Natural killer cell (primary cell): ENCODE results near the gene CTTNBP2NL. TPM values are rescaled to one million over a fixed set of nuclear protein-coding genes. Genes with fewer than 3 reads are reported as not detected.
"Not testable (repeated sequence)": the region's sequence is repeated elsewhere in the genome, so short reads cannot be mapped to it uniquely, and the experiment has no call there.

Source experiments
- ATAC-seq, 3 donors: fragments of 150-1000 bp in 2 of 3; fragments of 200-7000 bp in 1 of 3; cut with Tn5 transposase; 1 replicate in 1 of 3; 2 replicates in 2 of 3; pipeline ENCODE4 v1.10.0; 2021; ENCODE audit warnings: mild to moderate bottlenecking in 2 of 3, moderate library complexity in 2 of 3
- DNase-seq, 2 donors: peaks; one replicate each; pipeline versions ENCODE4 v3.0.0 to v3.0.0-alpha.2; 2013 to 2021; ENCODE audit warnings: mixed read lengths in 1 of 2
- H3K27ac ChIP-seq: one replicate; pipeline ENCODE4 v1.5.1; 2013; ENCODE audit warnings: mild to moderate bottlenecking, low read length
- H3K27me3 ChIP-seq: one replicate; pipeline ENCODE4 v1.6.1; 2013; ENCODE audit warnings: low read length; ENCODE audit not compliant: control insufficient read depth, insufficient read depth
- H3K36me3 ChIP-seq: one replicate; pipeline ENCODE4 v1.6.1; 2013; ENCODE audit warnings: low read length; ENCODE audit not compliant: control insufficient read depth, insufficient read depth
- H3K4me1 ChIP-seq: one replicate; pipeline ENCODE4 v1.6.1; 2013; ENCODE audit warnings: low read length; ENCODE audit not compliant: control insufficient read depth, insufficient read depth
- H3K4me3 ChIP-seq: one replicate; pipeline ENCODE4 v1.5.1; 2013; ENCODE audit warnings: low read length
- H3K9me3 ChIP-seq: one replicate; pipeline ENCODE4 v1.6.1; 2013; ENCODE audit warnings: low read length; ENCODE audit not compliant: control insufficient read depth, insufficient read depth
- H3K27ac Mint-ChIP-seq, 2 donors: one replicate each; pipeline ENCODE4 v1.8.0; 2022; ENCODE audit warnings: mild to moderate bottlenecking in 2 of 2, mixed read lengths in 2 of 2, moderate library complexity in 1 of 2
- H3K27me3 Mint-ChIP-seq, 2 donors: one replicate each; pipeline ENCODE4 v1.8.0; 2022; ENCODE audit warnings: low read depth in 2 of 2, mixed read lengths in 2 of 2
- H3K36me3 Mint-ChIP-seq: one replicate; pipeline ENCODE4 v1.8.0; 2022; ENCODE audit warnings: mixed read lengths
- H3K4me1 Mint-ChIP-seq, 2 donors: one replicate each; pipeline ENCODE4 v1.8.0; 2022; ENCODE audit warnings: mixed read lengths in 2 of 2
- H3K4me3 Mint-ChIP-seq: one replicate; pipeline ENCODE4 v1.8.0; 2022; ENCODE audit warnings: mild to moderate bottlenecking, moderate library complexity, mixed read lengths
- H3K9me3 Mint-ChIP-seq, 2 donors: one replicate each; pipeline ENCODE4 v1.8.0; 2022; ENCODE audit warnings: mixed read lengths in 2 of 2
- WGBS: methylation state at CpG from one replicate; pipeline ENCODE4 v1.1.7; 2013; ENCODE audit warnings: missing lambda C conversion rate; ENCODE audit not compliant: insufficient coverage; 5-methylcytosine and 5-hydroxymethylcytosine counted together
- intact Hi-C: fragments of 100-400 bp; cut with micrococcal nuclease; formaldehyde crosslinking; loops from one replicate; pipeline ENCODE4 v1.14.2; 2022
- total RNA-seq, 4 donors: library from RNA; stranded (reverse); fragments of 120-200 nt in 1 of 4; gene quantifications; one replicate each; pipeline versions ENCODE4 v1.2.3 to v1.2.4, GENCODE V29; 2013 to 2022
- TF ChIP-seq, protein P1 (sequence below): fragments of 200-600 bp; IDR thresholded peaks from one replicate; pipeline ENCODE4 v1.8.0; 2022; ENCODE audit warnings: antibody characterized with exemption

CTTNBP2NL gene
- total RNA-seq, 3 donors from 2014 or later (not counting 1 experiment from before 2014, with no cell fraction given) = 0.07 to 0.94 (median 0.15) TPM

DNA sequence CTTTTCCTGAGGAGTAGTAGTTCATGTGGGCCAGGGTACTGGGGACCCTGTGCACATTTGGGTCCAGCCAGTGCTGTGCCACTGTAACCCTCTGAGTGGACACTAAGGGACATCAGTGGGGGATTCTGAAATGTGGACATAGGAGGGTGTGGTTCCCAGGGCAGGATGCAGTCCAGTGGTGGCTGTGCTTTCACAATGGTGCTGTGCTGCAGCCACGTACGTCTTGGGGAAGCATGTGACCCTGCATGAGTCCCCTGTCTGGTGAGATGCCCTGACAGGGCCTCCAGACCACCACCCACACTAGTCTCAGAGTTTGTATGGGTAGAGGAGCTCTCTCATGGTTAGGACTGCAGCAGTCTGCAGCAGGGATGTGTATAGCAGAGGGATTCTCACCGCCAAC is 75.0 kb downstream of the CTTNBP2NL start:
- Mint-ChIP-seq H3K36me3 (no peaks in the 10 kb centered on the region), H3K4me3 (no peak overlapping the region), H3K9me3 (no peaks in the 10 kb centered on the region), H3K27ac (no peak overlapping the region), H3K4me1 (peaks cover 7 to 9% of the 10 kb centered on the region in 2 donors), H3K27me3 (peaks cover 24 to 55% of the 10 kb centered on the region in 2 donors)
- intact Hi-C loops = no loop called here
- Histone ChIP-seq H3K27ac (no peak overlapping the region), H3K27me3 (no peaks in the 10 kb centered on the region), H3K4me3 (no peak overlapping the region), H3K9me3 (no peaks in the 10 kb centered on the region), H3K4me1 (peaks cover 8% of the 10 kb centered on the region), H3K36me3 (no peaks in the 10 kb centered on the region)
- TF ChIP-seq, protein P1, sequence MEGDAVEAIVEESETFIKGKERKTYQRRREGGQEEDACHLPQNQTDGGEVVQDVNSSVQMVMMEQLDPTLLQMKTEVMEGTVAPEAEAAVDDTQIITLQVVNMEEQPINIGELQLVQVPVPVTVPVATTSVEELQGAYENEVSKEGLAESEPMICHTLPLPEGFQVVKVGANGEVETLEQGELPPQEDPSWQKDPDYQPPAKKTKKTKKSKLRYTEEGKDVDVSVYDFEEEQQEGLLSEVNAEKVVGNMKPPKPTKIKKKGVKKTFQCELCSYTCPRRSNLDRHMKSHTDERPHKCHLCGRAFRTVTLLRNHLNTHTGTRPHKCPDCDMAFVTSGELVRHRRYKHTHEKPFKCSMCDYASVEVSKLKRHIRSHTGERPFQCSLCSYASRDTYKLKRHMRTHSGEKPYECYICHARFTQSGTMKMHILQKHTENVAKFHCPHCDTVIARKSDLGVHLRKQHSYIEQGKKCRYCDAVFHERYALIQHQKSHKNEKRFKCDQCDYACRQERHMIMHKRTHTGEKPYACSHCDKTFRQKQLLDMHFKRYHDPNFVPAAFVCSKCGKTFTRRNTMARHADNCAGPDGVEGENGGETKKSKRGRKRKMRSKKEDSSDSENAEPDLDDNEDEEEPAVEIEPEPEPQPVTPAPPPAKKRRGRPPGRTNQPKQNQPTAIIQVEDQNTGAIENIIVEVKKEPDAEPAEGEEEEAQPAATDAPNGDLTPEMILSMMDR = no peak
- DNase-seq (no peak), ATAC-seq (no peak)
- 68% methylated on average over 3 of the region's 3 CpGs for WGBS

DNA sequence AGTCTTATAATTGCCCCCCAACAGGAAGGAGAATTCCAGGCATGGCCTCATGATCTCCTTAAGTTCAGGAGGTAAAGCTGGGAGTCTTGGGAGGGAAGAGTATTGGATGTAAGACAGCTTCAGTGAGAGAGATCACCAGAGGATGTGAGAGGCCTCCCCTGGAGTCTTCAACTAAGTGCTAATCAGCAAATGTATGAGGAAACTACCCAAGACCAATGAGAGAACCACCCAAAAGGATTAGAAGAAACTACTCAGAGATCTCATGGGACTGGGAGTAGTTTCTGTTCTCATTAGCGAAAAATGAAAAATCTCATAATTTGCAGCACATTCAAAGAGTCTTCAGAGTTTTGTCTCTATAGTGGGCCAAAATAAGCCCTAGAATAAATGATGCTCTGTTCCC is 76.1 kb downstream of the CTTNBP2NL start:
- Histone ChIP-seq H3K27ac (no peak overlapping the region), H3K4me1 (peaks cover under 1% of the 10 kb centered on the region), H3K4me3 (no peak overlapping the region), H3K36me3 (no peaks in the 10 kb centered on the region), H3K27me3 (peaks cover 2% of the 10 kb centered on the region), H3K9me3 (peaks cover 8% of the 10 kb centered on the region)
- intact Hi-C loops = no loop called here
- DNase-seq (no peak), ATAC-seq (no peak)
- no peak overlapping the region for H3K27ac Mint-ChIP-seq
- no peaks in the 10 kb centered on the region for H3K4me1 Mint-ChIP-seq
- H3K9me3 Mint-ChIP-seq = peaks cover under 1 to 2% of the 10 kb centered on the region in 2 donors
- TF ChIP-seq, protein P1 = no peak
- WGBS = 71% methylated on average over 1 of the region's 1 CpG
- no peak overlapping the region for H3K4me3 Mint-ChIP-seq
- peaks cover 5% of the 10 kb centered on the region for H3K36me3 Mint-ChIP-seq
- peaks cover 21 to 51% of the 10 kb centered on the region in 2 donors for H3K27me3 Mint-ChIP-seq

DNA sequence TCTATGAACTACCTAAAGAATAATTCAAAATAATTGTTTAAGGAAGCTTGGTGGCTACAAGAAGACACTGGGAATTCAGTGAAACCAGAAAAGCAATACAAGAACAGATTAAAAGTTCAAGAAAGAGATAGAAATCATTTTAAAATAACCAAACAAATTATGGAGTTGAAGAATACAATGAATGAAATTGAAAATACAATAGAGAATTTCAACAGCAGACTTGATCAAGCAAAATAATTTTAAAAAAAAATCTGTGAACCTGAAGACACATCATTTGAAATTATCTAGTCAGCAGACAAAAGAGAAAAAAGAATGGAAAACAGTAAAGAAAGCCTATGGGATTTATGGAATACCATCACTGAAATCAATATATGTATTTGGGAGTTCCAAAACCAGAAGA is 81.5 kb downstream of the CTTNBP2NL start:
- Histone ChIP-seq H3K27me3 (peaks cover 3% of the 10 kb centered on the region), H3K27ac (no peak overlapping the region), H3K4me1 (no peaks in the 10 kb centered on the region), H3K9me3 (peaks cover 19% of the 10 kb centered on the region), H3K36me3 (no peaks in the 10 kb centered on the region), H3K4me3 (no peak overlapping the region)
- intact Hi-C loops = no loop called here
- Mint-ChIP-seq H3K4me1 (no peaks in the 10 kb centered on the region), H3K4me3 (no peak overlapping the region), H3K36me3 (peaks cover 17% of the 10 kb centered on the region), H3K9me3 (peaks cover 4 to 13% of the 10 kb centered on the region in 2 donors), H3K27ac (no peak overlapping the region), H3K27me3 (peaks cover 10 to 28% of the 10 kb centered on the region in 2 donors)
- ATAC-seq (no peak), DNase-seq (no peak)
- TF ChIP-seq, protein P1 = no peak

DNA sequence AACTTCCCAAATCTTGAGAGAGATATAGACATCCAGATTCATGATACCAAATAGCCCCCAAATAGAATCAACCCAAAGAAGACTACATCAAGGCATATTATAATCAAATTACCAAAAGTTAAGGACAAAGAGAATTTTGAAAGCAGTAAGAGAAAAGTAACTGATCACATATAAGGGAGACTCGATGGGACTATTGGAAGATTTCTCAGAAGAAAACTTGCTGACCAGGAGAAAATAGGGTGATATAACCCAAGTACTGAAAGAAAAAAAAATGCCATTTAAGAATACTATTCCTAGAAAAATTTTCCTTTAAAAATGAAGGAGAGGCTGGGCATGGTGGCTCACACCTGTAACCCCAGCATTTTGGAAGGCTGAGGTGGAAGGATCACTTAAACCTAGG is 82.3 kb downstream of the CTTNBP2NL start:
- peaks cover 4 to 13% of the 10 kb centered on the region in 2 donors for H3K9me3 Mint-ChIP-seq
- H3K4me3 Mint-ChIP-seq = no peak overlapping the region
- 100% methylated on average over 1 of the region's 1 CpG for WGBS

DNA sequence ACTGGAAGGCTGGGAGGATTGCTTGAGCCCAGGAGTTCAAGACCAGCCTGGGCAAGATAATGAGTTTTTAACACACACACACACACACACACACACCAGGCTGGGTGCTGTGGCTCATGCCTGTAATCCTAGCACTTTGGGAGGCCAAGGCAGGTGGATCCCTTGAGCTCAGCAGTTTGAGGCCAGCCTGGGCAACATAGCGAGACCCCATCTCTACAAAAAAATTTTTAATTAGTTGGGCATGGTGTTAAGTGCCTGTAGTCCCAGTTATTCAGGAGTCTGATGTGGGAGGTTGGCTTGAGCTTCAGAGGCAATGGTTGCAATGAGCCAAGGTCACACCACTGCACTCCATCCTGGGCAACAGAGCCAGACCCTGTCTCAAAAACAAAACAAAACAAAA is 90.0 kb downstream of the CTTNBP2NL start:
- ATAC-seq, H3K27ac Mint-ChIP-seq, H3K4me1 Mint-ChIP-seq, DNase-seq, H3K9me3 ChIP-seq, H3K27ac ChIP-seq, H3K4me1 ChIP-seq, H3K27me3 ChIP-seq, H3K9me3 Mint-ChIP-seq, H3K4me3 Mint-ChIP-seq, H3K36me3 ChIP-seq, H3K4me3 ChIP-seq, H3K36me3 Mint-ChIP-seq, intact Hi-C loops: not testable (repeated sequence)
- peaks cover 9 to 11% of the 10 kb centered on the region in 2 donors for H3K27me3 Mint-ChIP-seq
- WGBS = no CpG with 5 or more reads among the region's 1 CpG

More for the DNA sequence above, 82.3 kb downstream of the CTTNBP2NL start:
- H3K27me3 Mint-ChIP-seq = peaks cover 10 to 29% of the 10 kb centered on the region in 2 donors
- intact Hi-C loops = no loop called here
- no peak overlapping the region for H3K27ac ChIP-seq
- DNase-seq = no peak
- H3K36me3 ChIP-seq = no peaks in the 10 kb centered on the region
- H3K4me1 Mint-ChIP-seq = no peaks in the 10 kb centered on the region
- peaks cover 19% of the 10 kb centered on the region for H3K9me3 ChIP-seq
- H3K27ac Mint-ChIP-seq = no peak overlapping the region
- H3K27me3 ChIP-seq = peaks cover 3% of the 10 kb centered on the region
- no peak overlapping the region for H3K4me3 ChIP-seq
- TF ChIP-seq, protein P1 = no peak
- no peak for ATAC-seq
- H3K4me1 ChIP-seq = no peaks in the 10 kb centered on the region
- H3K36me3 Mint-ChIP-seq = peaks cover 17% of the 10 kb centered on the region
